Transverse colon (tissue), 4 donors: ENCODE results near the gene RORB.

ENCODE experiments used
- CTCF ChIP-seq, 5 experiments: fragments of 200-600 bp in 3 of 5; fragments of 450-650 bp in 2 of 5; sonication (generic) in 3 of 5; IDR thresholded peaks; 1 replicate in 2 of 5; 2 replicates in 3 of 5; pipeline ENCODE4 v1.5.1; 2016 to 2017; ENCODE audit warnings: antibody characterized with exemption in 5 of 5, inconsistent platforms in 3 of 5, mild to moderate bottlenecking in 2 of 5, moderate library complexity in 1 of 5
- EP300 ChIP-seq: sonication (generic); formaldehyde crosslinking; IDR thresholded peaks from one replicate; pipeline ENCODE4 v1.6.1; 2017; ENCODE audit warnings: antibody characterized with exemption, low read depth
- POLR2A ChIP-seq: fragments of 450-650 bp; IDR thresholded peaks from one replicate; pipeline ENCODE4 v1.6.1; 2016; ENCODE audit warnings: antibody characterized with exemption, mild to moderate bottlenecking, moderate library complexity
- POLR2AphosphoS5 ChIP-seq, 3 donors: sonication (generic); formaldehyde crosslinking; IDR thresholded peaks; one replicate each; pipeline ENCODE4 v1.6.1; 2016; ENCODE audit warnings: antibody characterized with exemption in 3 of 3

GRCh38 chr9:74503666-74504065 lies 6.5 kb downstream of the RORB start:
- TF ChIP-seq POLR2AphosphoS5 (IDR thresholded peaks at IDR 0.05) (no peak), POLR2A (no peak), EP300 (no peak), CTCF (IDR thresholded peaks at IDR 0.05) (no peak)
